ENCODE measurements around the gene CD3E.

DNA sequence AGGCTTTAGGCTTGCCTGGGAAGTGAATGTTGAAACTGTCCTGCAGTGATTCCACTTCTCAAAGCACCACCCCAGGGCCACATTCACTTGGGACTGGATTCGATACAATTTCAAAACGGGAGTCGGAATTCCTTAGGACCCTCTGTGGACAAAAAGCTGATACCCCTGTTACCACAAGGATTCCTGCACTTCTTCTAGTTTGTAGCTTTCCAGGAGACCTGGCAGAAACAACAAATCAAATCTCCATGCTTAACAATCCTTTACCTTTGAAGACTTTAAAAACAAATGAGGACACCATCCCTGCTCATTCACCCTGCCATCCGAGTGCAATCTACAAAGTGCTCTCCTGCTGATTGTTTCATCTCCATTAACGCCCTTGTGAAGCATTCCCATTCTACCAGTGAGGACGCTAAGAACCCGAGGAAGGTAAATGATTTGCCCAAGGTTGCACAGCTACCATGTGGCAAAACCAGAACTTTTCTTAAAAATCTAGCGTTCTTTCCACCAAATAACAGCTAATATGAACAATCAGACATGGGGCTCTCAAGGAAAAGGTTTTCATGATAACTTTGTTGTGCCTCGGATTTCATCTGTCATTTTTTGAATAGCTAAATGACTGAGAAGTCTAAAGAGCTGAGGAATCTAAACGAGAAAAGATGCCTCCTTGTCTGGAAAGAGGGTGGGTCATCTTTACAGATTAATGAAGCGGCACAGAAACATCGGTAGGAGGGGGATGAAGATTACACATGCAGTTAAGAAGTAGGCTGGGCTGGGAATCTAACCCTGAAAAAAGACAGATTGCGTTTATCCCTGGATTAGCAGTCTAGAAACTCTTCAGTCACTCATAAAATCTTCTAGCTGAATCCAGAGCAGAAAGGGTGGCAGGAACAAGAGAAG, 39.7 kb upstream of the CD3E start:
- TF ChIP-seq, protein P1, sequence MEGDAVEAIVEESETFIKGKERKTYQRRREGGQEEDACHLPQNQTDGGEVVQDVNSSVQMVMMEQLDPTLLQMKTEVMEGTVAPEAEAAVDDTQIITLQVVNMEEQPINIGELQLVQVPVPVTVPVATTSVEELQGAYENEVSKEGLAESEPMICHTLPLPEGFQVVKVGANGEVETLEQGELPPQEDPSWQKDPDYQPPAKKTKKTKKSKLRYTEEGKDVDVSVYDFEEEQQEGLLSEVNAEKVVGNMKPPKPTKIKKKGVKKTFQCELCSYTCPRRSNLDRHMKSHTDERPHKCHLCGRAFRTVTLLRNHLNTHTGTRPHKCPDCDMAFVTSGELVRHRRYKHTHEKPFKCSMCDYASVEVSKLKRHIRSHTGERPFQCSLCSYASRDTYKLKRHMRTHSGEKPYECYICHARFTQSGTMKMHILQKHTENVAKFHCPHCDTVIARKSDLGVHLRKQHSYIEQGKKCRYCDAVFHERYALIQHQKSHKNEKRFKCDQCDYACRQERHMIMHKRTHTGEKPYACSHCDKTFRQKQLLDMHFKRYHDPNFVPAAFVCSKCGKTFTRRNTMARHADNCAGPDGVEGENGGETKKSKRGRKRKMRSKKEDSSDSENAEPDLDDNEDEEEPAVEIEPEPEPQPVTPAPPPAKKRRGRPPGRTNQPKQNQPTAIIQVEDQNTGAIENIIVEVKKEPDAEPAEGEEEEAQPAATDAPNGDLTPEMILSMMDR (IDR thresholded peaks at IDR 0.05; ENCODE audit: insufficient read depth, low read length, poor library complexity, severe bottlenecking): no peak
- no peak for TF ChIP-seq EZH2phosphoT487 (conservative IDR thresholded peaks at IDR 0.05; ENCODE audit: low read length)
